Suprapubic skin (tissue), 3 donors: ENCODE results near the gene CLP1.

Experiments
- CTCF ChIP-seq, 2 donors: fragments of 200-600 bp in 1 of 2; fragments of 450-650 bp in 1 of 2; sonication (generic) in 1 of 2; IDR thresholded peaks; one replicate each; pipeline ENCODE4 v1.5.1; 2016 to 2019; ENCODE audit warnings: antibody characterized with exemption in 2 of 2, mild to moderate bottlenecking in 1 of 2, moderate library complexity in 1 of 2
- EP300 ChIP-seq: sonication (generic); formaldehyde crosslinking; IDR thresholded peaks from one replicate; pipeline ENCODE4 v1.6.1; 2017; ENCODE audit warnings: antibody characterized with exemption
- POLR2A ChIP-seq, 2 donors: fragments of 450-650 bp; IDR thresholded peaks; one replicate each; pipeline ENCODE4 v1.6.1; 2017; ENCODE audit warnings: antibody characterized with exemption in 2 of 2, mild to moderate bottlenecking in 2 of 2, moderate library complexity in 2 of 2

DNA sequence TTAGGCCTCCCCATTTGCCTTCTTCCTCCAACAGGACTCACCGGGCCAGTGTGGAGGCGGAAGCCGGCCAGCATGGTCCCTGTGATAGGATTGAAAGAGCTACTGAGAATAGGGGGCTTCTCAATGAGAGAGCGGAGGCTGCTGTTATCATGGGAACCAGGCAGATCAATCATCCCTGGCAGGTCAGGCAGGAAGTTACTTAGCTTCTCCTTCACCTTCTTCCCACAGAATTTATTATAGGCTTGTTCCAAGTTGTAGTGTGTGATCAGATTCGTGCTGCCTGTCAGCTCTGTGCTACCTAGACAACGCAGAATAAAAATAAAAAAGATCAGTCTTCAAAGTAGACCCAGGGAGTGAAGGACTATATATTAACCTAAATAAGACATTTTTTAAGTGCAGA, 47.4 kb downstream of the CLP1 start:
- TF ChIP-seq CTCF (IDR thresholded peaks at IDR 0.05) (no peak), POLR2A (IDR thresholded peaks at IDR 0.05) (no peak), EP300 (no peak)
